ENCODE data around the gene USP25.

USP25 gene

DNA sequence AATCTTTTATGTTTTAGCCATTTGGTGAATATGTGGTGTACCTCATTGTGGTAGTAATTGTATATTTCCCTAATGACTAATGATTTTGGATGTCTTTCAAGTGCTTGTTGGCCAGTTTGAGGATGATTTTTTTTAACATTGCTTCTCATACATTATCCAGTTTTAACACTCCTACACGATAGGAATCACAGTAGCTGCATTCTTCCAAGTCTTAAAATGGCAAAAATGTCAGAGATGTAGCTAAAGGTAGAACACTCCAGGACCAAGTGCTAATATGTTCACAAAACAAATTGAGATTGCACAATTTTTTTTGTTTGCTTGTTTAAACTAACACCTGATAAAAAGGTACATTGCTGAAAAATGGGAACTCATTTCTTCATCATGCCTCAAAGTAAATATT lies 11.7 kb downstream of the USP25 start:
- no peak for TF ChIP-seq ZBTB7A (IDR thresholded peaks at IDR 0.05; ENCODE audit: low read depth)

DNA sequence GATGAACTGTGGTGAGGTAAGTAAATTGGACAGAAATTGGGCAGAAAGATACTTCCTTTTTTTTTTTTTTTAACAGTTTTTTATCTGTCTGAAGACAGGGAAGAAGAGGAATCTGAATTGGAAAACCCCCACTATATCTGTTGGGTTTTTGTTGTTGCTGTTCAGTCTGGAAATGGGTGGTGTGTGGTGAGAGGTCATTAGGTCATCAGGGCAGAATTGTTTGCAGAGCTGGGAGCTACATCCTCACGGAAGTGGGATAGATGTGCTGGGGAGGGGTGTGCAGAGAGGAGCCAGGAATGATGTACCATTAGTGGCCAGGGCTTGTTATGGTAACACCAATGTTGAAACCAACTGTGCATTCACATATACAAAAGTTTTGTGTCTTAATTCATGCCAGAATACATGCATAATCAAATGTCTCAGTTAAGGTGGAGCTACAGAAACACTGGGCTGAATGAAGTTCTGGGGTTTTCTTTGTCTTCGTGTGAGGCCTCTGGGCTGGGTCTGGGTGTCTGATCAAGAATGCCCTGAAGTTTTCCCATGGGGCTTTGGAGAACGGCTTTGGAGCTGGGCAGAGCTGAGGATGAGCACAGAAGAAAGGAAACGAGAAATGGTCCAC lies 12.4 kb downstream of the USP25 start:
- TF ChIP-seq YY1 (IDR thresholded peaks at IDR 0.05; ENCODE audit: low read depth) (no peak), TAF1 (IDR thresholded peaks at IDR 0.05; ENCODE audit: low read depth) (no peak), CREB1 (IDR thresholded peaks at IDR 0.05; ENCODE audit: low read depth) (no peak), ZBTB7A (IDR thresholded peaks at IDR 0.05; ENCODE audit: low read depth) (no peak), EGR1 (IDR thresholded peaks at IDR 0.05) (no peak), CEBPB (IDR thresholded peaks at IDR 0.05) (no peak)
- TF ChIP-seq, protein P1, sequence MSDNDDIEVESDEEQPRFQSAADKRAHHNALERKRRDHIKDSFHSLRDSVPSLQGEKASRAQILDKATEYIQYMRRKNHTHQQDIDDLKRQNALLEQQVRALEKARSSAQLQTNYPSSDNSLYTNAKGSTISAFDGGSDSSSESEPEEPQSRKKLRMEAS (IDR thresholded peaks at IDR 0.05), result no peak

DNA sequence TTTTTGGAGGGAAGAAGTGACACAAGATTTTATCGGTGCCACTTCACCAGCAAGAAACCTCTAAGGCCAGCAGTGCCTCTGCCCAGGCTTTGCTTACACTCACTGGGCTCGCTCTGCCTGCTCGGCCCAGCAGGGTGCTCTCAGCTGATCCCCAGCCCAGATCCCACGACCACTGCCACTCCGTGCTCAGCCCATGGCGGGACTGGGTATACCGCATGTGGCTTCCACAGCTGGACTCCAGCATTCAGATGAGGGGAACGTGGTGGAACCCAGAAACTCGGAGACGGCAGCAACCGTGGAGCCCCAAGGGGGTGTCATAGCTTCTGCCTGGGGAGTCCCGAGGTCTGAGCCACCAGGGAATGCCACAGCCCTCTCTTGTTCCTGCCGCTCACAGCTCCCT lies 12.9 kb downstream of the USP25 start:
- no peak for TF ChIP-seq TEAD4 (IDR thresholded peaks at IDR 0.05)

DNA sequence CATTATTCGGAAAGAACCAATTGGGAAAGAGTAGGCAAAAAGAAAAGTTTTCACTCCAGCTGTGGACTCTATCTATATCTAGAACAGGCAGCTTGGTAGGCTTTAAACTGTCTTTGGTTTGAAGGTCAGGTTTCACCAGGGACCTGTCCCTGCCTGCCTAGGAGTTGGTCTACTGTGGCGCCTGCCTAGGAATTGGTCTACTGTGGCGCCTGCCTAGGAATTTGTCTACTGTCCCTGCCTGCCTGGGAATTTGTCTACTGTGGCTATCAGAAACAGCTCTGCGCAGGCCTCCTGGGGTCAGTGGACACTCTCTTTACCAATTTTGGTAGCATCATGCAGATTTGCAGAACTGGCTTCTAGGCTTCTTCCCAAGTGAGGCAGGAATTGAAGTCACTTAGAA lies 13.8 kb downstream of the USP25 start:
- TF ChIP-seq NFIC (IDR thresholded peaks at IDR 0.05) (no peak), TCF12 (IDR thresholded peaks at IDR 0.05; ENCODE audit: low read depth) (no peak), YY1 (IDR thresholded peaks at IDR 0.05; ENCODE audit: low read depth) (no peak), EP300 (IDR thresholded peaks at IDR 0.05; ENCODE audit: borderline replicate concordance) (no peak), EGR1 (IDR thresholded peaks at IDR 0.05) (no peak), FOXM1 (IDR thresholded peaks at IDR 0.05; ENCODE audit: borderline replicate concordance, low read depth) (no peak), ZBTB7A (IDR thresholded peaks at IDR 0.05; ENCODE audit: low read depth) (no peak), TEAD4 (IDR thresholded peaks at IDR 0.05) (no peak), CEBPB (IDR thresholded peaks at IDR 0.05) (no peak), CREB1 (IDR thresholded peaks at IDR 0.05; ENCODE audit: low read depth) (no peak), RAD21 (IDR thresholded peaks at IDR 0.05; ENCODE audit: low read depth) (no peak)
- TF ChIP-seq, protein P1 (IDR thresholded peaks at IDR 0.05), result no peak

DNA sequence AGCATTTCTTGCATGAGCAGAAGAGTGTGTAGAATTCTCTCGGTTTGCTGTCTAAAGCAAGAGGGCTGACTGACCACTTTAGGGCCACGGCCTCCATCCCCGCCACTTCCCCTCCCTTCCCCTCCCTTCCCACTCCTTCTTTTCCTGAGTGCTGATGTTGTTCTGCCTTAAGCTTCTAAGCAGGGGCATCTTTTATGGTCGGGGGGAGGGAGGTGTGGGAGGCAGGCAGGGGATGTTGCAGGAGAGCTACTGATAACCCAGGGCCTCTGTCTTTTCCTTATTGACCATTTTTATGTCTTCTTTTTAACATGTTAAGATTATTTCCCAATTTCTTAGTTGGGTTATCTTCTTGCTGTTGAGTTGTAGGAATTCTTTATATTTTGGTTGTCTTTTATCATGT lies 15.1 kb downstream of the USP25 start:
- TF ChIP-seq CEBPB (IDR thresholded peaks at IDR 0.05) (no peak), EGR1 (IDR thresholded peaks at IDR 0.05) (no peak), TEAD4 (IDR thresholded peaks at IDR 0.05) (no peak), CREB1 (IDR thresholded peaks at IDR 0.05; ENCODE audit: low read depth) (no peak), YY1 (IDR thresholded peaks at IDR 0.05; ENCODE audit: low read depth) (no peak)
- TF ChIP-seq, protein P2, sequence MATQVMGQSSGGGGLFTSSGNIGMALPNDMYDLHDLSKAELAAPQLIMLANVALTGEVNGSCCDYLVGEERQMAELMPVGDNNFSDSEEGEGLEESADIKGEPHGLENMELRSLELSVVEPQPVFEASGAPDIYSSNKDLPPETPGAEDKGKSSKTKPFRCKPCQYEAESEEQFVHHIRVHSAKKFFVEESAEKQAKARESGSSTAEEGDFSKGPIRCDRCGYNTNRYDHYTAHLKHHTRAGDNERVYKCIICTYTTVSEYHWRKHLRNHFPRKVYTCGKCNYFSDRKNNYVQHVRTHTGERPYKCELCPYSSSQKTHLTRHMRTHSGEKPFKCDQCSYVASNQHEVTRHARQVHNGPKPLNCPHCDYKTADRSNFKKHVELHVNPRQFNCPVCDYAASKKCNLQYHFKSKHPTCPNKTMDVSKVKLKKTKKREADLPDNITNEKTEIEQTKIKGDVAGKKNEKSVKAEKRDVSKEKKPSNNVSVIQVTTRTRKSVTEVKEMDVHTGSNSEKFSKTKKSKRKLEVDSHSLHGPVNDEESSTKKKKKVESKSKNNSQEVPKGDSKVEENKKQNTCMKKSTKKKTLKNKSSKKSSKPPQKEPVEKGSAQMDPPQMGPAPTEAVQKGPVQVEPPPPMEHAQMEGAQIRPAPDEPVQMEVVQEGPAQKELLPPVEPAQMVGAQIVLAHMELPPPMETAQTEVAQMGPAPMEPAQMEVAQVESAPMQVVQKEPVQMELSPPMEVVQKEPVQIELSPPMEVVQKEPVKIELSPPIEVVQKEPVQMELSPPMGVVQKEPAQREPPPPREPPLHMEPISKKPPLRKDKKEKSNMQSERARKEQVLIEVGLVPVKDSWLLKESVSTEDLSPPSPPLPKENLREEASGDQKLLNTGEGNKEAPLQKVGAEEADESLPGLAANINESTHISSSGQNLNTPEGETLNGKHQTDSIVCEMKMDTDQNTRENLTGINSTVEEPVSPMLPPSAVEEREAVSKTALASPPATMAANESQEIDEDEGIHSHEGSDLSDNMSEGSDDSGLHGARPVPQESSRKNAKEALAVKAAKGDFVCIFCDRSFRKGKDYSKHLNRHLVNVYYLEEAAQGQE (IDR thresholded peaks at IDR 0.05; ENCODE audit: low read depth), result no peak
- TF ChIP-seq, protein P1 (IDR thresholded peaks at IDR 0.05), result no peak

DNA sequence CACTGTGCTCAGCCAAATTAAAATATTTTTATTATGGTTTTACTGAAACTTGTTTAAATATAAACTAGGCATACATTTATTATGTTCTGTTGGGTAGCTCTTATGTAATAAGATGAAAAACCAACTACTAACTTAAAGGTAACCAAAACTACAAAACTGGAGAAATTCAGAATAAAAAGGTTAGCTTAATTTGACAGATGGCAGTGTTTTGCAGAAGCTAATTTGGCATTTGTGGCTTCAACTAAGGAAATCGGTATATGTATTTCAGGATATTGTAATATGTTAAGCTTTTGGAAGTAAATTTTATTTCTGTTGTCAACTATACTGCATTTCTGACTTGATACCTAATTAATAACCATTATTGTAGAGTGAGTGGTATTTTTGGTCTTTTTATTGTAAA lies 18.8 kb downstream of the USP25 start:
- TF ChIP-seq FOXM1 (IDR thresholded peaks at IDR 0.05; ENCODE audit: borderline replicate concordance, low read depth) (no peak), RAD21 (IDR thresholded peaks at IDR 0.05; ENCODE audit: low read depth) (no peak), TAF1 (IDR thresholded peaks at IDR 0.05; ENCODE audit: low read depth) (no peak)
- TF ChIP-seq, protein P3, sequence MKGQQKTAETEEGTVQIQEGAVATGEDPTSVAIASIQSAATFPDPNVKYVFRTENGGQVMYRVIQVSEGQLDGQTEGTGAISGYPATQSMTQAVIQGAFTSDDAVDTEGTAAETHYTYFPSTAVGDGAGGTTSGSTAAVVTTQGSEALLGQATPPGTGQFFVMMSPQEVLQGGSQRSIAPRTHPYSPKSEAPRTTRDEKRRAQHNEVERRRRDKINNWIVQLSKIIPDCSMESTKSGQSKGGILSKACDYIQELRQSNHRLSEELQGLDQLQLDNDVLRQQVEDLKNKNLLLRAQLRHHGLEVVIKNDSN (IDR thresholded peaks at IDR 0.05), result no peak

DNA sequence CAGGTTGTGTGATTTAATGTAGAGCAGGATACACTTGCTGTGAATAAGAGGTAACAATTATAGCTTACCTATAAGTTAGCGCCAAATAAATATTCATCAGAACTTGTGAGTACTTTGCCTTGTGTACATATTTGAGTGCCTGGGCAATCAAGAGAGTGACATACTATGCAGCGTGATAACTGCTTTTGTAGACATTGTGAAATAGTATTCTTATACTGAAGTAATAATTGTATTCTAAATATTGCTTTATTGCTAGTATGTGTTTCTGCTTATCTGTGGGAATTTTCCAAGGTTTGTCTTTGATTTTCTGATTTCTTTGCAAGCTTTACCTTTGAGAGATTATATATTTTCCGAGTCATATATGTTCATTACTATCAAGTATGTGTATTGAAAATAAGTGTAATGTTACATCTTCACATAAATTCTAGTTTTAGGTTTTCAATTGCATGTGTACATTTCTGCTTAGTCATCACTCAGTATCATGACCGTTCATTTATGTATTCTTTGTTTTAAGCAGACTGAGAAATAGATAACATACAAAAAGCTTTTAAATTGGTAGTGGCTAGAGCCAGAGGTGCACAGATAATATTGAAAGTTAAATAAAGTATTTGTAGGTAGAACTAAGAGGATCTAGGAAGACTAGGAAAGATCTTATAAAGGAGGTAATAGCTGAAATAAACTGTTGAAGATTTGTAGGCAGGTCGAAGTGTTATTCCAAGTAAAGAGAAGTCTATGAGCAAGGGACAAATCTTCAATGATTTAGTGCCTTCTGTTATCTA lies 19.5 kb downstream of the USP25 start:
- TF ChIP-seq ZBTB7A (IDR thresholded peaks at IDR 0.05; ENCODE audit: low read depth) (no peak), EGR1 (IDR thresholded peaks at IDR 0.05) (no peak), EP300 (IDR thresholded peaks at IDR 0.05; ENCODE audit: borderline replicate concordance) (no peak), RAD21 (IDR thresholded peaks at IDR 0.05; ENCODE audit: low read depth) (no peak), FOXM1 (IDR thresholded peaks at IDR 0.05; ENCODE audit: borderline replicate concordance, low read depth) (no peak), TEAD4 (IDR thresholded peaks at IDR 0.05) (no peak), CEBPB (IDR thresholded peaks at IDR 0.05) (no peak), YY1 (IDR thresholded peaks at IDR 0.05; ENCODE audit: low read depth) (no peak), TCF12 (IDR thresholded peaks at IDR 0.05; ENCODE audit: low read depth) (no peak), NFIC (IDR thresholded peaks at IDR 0.05) (no peak), CREB1 (IDR thresholded peaks at IDR 0.05; ENCODE audit: low read depth) (no peak), TAF1 (IDR thresholded peaks at IDR 0.05; ENCODE audit: low read depth) (no peak)
- TF ChIP-seq, protein P3 (IDR thresholded peaks at IDR 0.05), result no peak
- TF ChIP-seq, protein P2 (IDR thresholded peaks at IDR 0.05; ENCODE audit: low read depth), result no peak
- TF ChIP-seq, protein P1 (IDR thresholded peaks at IDR 0.05), result no peak

All from Ishikawa (cell line).